IPS-NIHi7 (cell line): ENCODE data around the gene COX4I1.

Experiments used
- DNase-seq: peaks from one replicate; pipeline ENCODE4 v3.0.0; 2012; ENCODE audit warnings: mixed read lengths; ENCODE audit errors: extremely low spot score

COX4I1 gene

GRCh38 chr16:85840801-85841200 is 41.3 kb downstream of the COX4I1 start:
- DNase-seq, result no peak

- DNase-seq, result no peak
Measured at GRCh38 chr16:85842435-85842834, 42.9 kb downstream of the COX4I1 start.

GRCh38 chr16:85842848-85843247 is 43.4 kb downstream of the COX4I1 start:
- DNase-seq, result no peak

GRCh38 chr16:85843471-85844168 is 44.1 kb downstream of the COX4I1 start:
- DNase-seq, result no peak

- no peak for DNase-seq
Measured at GRCh38 chr16:85844169-85844481, 44.6 kb downstream of the COX4I1 start.

GRCh38 chr16:85844786-85845185 is 45.3 kb downstream of the COX4I1 start:
- DNase-seq, result no peak

- no peak for DNase-seq
Measured at GRCh38 chr16:85845266-85845665, 45.8 kb downstream of the COX4I1 start.

GRCh38 chr16:85846461-85846860 is 47.0 kb downstream of the COX4I1 start:
- no peak for DNase-seq

- no peak for DNase-seq
Measured at GRCh38 chr16:85847036-85847435, 47.5 kb downstream of the COX4I1 start.

- no peak for DNase-seq
Measured at GRCh38 chr16:85847681-85848601, 48.4 kb downstream of the COX4I1 start.

GRCh38 chr16:85848986-85849385 is 49.5 kb downstream of the COX4I1 start:
- no peak for DNase-seq

GRCh38 chr16:85849388-85849787 is 49.9 kb downstream of the COX4I1 start:
- DNase-seq, result no peak

- DNase-seq, result no peak
Measured at GRCh38 chr16:85850344-85850880, 50.9 kb downstream of the COX4I1 start.

- DNase-seq, result no peak
Measured at GRCh38 chr16:85851034-85851785, 51.7 kb downstream of the COX4I1 start.

GRCh38 chr16:85853547-85854545 is 54.4 kb downstream of the COX4I1 start:
- no peak for DNase-seq

- no peak for DNase-seq
Measured at GRCh38 chr16:85854935-85855334, 55.4 kb downstream of the COX4I1 start.

- no peak for DNase-seq
Measured at GRCh38 chr16:85856079-85856478, 56.6 kb downstream of the COX4I1 start.

GRCh38 chr16:85856585-85856984 is 57.1 kb downstream of the COX4I1 start:
- no peak for DNase-seq
